ENCODE measurements around the gene GNG12. TPM values are rescaled to one million over a fixed set of nuclear protein-coding genes. Genes with fewer than 3 reads are reported as not detected.

The GNG12 gene
- total RNA-seq, 2 donors from 2014 or later, result 116 to 137 TPM

DNA sequence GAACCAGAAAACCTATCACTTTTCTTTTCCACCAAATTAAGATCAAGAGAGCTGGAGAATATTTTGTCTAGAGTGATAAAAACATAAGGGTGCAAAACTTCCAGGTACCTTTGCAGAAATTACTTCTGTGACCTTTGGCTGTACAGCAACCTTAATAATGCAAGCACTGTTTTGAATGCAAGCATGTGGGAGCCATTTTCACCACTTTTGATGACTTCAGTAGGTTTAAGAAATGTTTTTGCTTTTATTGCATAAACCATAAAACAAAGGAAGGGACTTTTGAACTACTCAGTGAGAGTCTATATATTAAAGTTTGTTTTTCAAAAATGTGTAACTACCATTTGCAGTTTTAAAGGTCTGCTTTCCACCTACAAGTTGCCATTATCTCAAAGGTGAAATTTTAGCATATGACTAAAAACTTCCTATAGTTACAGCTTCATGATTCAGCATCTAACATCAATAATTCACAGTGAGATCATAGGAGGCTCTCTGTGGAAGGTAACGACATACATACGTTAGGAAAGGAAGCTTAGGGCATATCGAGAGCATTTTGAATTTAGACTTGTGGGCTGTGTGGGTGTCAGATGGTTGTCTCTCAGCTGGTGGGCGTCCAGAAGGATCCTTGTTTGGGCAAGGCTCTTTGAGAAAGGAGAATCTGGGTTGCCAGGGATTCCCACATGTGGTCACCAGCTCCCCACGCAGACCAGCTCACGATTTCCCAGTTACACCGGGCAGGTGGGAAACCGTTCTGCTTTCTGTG, 149.3 kb downstream of the GNG12 start:
- TF ChIP-seq CTCF (IDR thresholded peaks at IDR 0.05), result no peak
- no peaks in the 10 kb centered on the region for H3K27me3 ChIP-seq (replicated peaks; ENCODE audit: insufficient read depth)
- H3K27ac ChIP-seq, result peak overlapping the region; percentile 63 to 71
- DNase-seq (ENCODE audit: low spot score) (no peak), ATAC-seq (ENCODE audit: insufficient number of reproducible peaks, low FRiP score, low read depth) (no peak)
- peak overlapping the region; percentile 97 for H3K4me3 ChIP-seq
- H3K9me3 ChIP-seq, result no peaks in the 10 kb centered on the region
- peaks cover 15% of the 10 kb centered on the region for H3K36me3 ChIP-seq
- H3K4me1 ChIP-seq (ENCODE audit: control insufficient read depth in 1 of 2, low read depth in 2 of 2), result peaks cover 13 to 37% of the 10 kb centered on the region in 2 donors

GRCh38 chr1:67683316-67683715, 150.0 kb downstream of the GNG12 start:
- DNase-seq (ENCODE audit: low spot score) (no peak), ATAC-seq (ENCODE audit: insufficient number of reproducible peaks, low FRiP score, low read depth) (no peak)
- H3K27ac ChIP-seq, result peak overlapping the region; percentile 41 to 71
- H3K27me3 ChIP-seq (replicated peaks; ENCODE audit: insufficient read depth), result no peaks in the 10 kb centered on the region
- peak overlapping the region; percentile 97 for H3K4me3 ChIP-seq
- H3K4me1 ChIP-seq (ENCODE audit: control insufficient read depth in 1 of 2, low read depth in 2 of 2), result peaks cover 11 to 31% of the 10 kb centered on the region in 2 donors
- peaks cover 9% of the 10 kb centered on the region for H3K36me3 ChIP-seq
- TF ChIP-seq CTCF (IDR thresholded peaks at IDR 0.05), result no peak
- no peaks in the 10 kb centered on the region for H3K9me3 ChIP-seq

GRCh38 chr1:67682659-67683197, 150.5 kb downstream of the GNG12 start:
- Histone ChIP-seq H3K9me3 (no peaks in the 10 kb centered on the region), H3K27ac (peak overlapping the region; percentile 41 to 71), H3K27me3 (replicated peaks; ENCODE audit: insufficient read depth) (no peaks in the 10 kb centered on the region), H3K4me1 (ENCODE audit: control insufficient read depth in 1 of 2, low read depth in 2 of 2) (peaks cover 8 to 25% of the 10 kb centered on the region in 2 donors), H3K4me3 (no peak overlapping the region), H3K36me3 (peaks cover 5% of the 10 kb centered on the region)
- no peak for ATAC-seq (ENCODE audit: insufficient number of reproducible peaks, low FRiP score, low read depth)
- DNase-seq (ENCODE audit: low spot score), result no peak
- TF ChIP-seq CTCF (IDR thresholded peaks at IDR 0.05), result no peak

DNA sequence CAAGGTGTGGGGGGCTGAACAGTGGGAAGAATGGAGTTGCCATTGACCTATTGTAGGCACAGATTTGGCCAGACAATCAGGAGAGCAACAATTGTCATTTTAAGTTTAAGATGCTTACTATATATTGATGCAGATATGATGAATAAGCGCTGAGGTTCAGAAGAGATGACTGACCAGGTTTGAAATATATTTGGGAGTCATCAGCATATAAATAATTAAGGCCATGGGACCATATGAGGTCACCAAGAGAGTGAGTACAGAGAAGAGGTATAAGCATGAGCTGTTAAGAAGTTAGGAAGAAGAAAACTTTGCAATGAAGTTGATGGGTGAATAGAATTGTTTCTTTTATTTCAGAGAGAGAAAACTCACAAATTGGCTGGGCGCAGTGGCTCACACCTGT, 152.8 kb downstream of the GNG12 start:
- Histone ChIP-seq H3K9me3 (no peaks in the 10 kb centered on the region), H3K27ac (no peak overlapping the region), H3K27me3 (replicated peaks; ENCODE audit: insufficient read depth) (no peaks in the 10 kb centered on the region), H3K4me1 (ENCODE audit: control insufficient read depth in 1 of 2, low read depth in 2 of 2) (peaks cover 8 to 23% of the 10 kb centered on the region in 2 donors), H3K36me3 (no peaks in the 10 kb centered on the region), H3K4me3 (no peak overlapping the region)
- ATAC-seq (ENCODE audit: insufficient number of reproducible peaks, low FRiP score, low read depth) (no peak), DNase-seq (ENCODE audit: low spot score) (no peak)
- TF ChIP-seq CTCF (IDR thresholded peaks at IDR 0.05), result no peak

DNA sequence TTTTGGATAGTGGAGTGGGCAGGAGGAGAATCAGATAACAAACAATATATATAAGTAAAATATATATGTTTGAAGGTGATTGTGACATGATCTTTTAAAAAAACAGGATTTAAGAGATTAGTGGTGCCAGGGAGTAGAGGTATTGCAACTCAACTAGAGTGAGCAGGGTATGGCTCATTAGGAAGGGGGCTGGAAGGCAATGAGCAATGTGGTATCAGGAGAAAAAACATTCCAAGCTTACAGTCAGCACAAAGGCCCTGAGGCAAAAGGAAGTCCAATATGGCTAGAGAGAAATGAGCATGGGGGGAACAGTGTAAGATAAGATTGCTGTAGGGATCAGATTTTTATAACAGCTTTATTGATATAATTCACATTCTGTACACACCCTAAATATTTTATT, 153.6 kb downstream of the GNG12 start:
- no peak for DNase-seq (ENCODE audit: low spot score)
- ATAC-seq (ENCODE audit: insufficient number of reproducible peaks, low FRiP score, low read depth), result no peak
- Histone ChIP-seq H3K4me3 (no peak overlapping the region), H3K9me3 (no peaks in the 10 kb centered on the region), H3K27me3 (replicated peaks; ENCODE audit: insufficient read depth) (no peaks in the 10 kb centered on the region), H3K4me1 (ENCODE audit: control insufficient read depth in 1 of 2, low read depth in 2 of 2) (peaks cover 8 to 23% of the 10 kb centered on the region in 2 donors), H3K36me3 (no peaks in the 10 kb centered on the region), H3K27ac (no peak overlapping the region)
- TF ChIP-seq CTCF (IDR thresholded peaks at IDR 0.05), result no peak
